Activated naive CD8-positive, alpha-beta T cell treated with anti-CD3 and anti-CD28 coated beads for 36 hours (primary cell): ENCODE results near the gene BCAP31. TPM values are rescaled to one million over a fixed set of nuclear protein-coding genes. Genes with fewer than 3 reads are reported as not detected.
"Not testable (repeated sequence)": the region's sequence is repeated elsewhere in the genome, so short reads cannot be mapped to it uniquely, and the experiment has no call there.

Experiments used
- DNase-seq: peaks from one replicate; pipeline ENCODE4 v3.0.0; 2021
- H3K27ac Mint-ChIP-seq: one replicate; pipeline ENCODE4 v1.8.0; 2022; ENCODE audit warnings: mild to moderate bottlenecking, moderate library complexity, mixed read lengths
- H3K27me3 Mint-ChIP-seq: one replicate; pipeline ENCODE4 v1.8.0; 2022; ENCODE audit warnings: mild to moderate bottlenecking, mixed read lengths
- H3K36me3 Mint-ChIP-seq: one replicate; pipeline ENCODE4 v1.8.0; 2021; ENCODE audit warnings: mild to moderate bottlenecking, mixed read lengths
- H3K4me1 Mint-ChIP-seq: one replicate; pipeline ENCODE4 v1.8.0; 2021; ENCODE audit warnings: mixed read lengths
- H3K4me3 Mint-ChIP-seq: one replicate; pipeline ENCODE4 v1.8.0; 2022; ENCODE audit warnings: mild to moderate bottlenecking, moderate library complexity, mixed read lengths
- H3K9me3 Mint-ChIP-seq: one replicate; pipeline ENCODE4 v1.8.0; 2022; ENCODE audit warnings: mixed read lengths
- total RNA-seq, 2 experiments: library from RNA; stranded (reverse); gene quantifications; one replicate each; pipeline ENCODE4 v1.2.3, GENCODE V29; 2021

BCAP31 gene
- total RNA-seq, 2 experiments from 2014 or later: 103 to 109 TPM

DNA sequence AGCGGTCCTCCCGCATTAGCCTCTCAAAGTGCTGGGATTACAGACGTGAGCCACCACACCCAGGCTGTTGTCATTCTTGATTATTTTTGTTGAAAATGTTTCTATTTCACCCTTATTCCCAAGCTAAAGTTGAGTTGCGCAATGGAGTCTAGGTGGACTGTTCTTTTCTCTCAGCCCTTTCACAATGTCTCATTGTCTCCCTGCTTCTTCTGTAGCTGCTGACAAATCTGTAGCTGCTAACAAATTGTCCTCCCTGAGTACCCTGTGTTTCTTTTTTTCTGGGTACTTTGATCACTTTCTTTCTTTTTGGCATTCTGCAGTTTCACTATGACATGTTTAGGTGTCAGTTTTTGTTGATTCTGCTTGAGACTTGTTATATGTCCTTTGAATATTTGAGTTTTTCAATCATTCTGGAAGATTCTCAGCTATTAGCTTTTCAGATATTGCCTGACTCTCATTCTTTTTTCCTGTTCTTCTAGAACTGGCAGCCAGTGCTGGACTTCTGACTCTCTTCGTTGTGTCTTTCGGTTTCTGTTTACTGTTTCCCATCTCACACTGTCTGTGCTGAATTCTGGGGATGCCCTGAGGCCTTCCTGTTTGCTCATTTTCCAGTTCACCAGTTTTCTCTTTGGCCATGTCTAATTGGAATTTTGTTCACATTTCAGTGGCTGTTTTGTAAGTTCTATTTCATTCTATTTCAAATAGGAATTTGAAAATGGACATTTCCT is 7.1 kb upstream of the BCAP31 start:
- Mint-ChIP-seq H3K4me1 (peaks cover 28% of the 10 kb centered on the region), H3K36me3 (peaks cover 15% of the 10 kb centered on the region), H3K27ac (peak overlapping the region; percentile 42), H3K9me3 (peaks cover 6% of the 10 kb centered on the region), H3K27me3 (no peaks in the 10 kb centered on the region), H3K4me3 (no peak overlapping the region)
- no peak for DNase-seq

DNA sequence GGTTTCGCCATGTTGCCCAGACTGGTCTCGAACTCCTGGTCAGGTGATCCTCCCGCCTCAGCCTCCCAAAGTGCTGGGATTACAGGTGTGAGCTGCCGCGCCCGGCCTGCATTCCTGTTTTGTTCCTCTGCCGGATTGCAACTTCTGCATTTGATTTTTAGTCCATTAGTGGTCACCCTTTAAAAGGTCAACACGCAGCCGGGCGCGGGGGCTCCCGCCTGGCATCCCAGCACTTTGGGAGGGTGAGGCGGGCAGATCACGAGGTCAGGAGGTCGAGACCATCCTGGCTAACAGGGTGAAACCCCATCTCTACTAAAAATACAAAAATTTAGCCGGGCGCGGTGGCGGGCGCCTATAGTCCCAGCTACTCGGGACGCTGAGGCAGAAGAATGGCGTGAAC is 5.9 kb upstream of the BCAP31 start:
- not testable (repeated sequence) for H3K9me3 Mint-ChIP-seq, H3K4me3 Mint-ChIP-seq, H3K27me3 Mint-ChIP-seq, DNase-seq, H3K27ac Mint-ChIP-seq
- H3K4me1 Mint-ChIP-seq: peaks cover 24% of the 10 kb centered on the region
- peaks cover 15% of the 10 kb centered on the region for H3K36me3 Mint-ChIP-seq

DNA sequence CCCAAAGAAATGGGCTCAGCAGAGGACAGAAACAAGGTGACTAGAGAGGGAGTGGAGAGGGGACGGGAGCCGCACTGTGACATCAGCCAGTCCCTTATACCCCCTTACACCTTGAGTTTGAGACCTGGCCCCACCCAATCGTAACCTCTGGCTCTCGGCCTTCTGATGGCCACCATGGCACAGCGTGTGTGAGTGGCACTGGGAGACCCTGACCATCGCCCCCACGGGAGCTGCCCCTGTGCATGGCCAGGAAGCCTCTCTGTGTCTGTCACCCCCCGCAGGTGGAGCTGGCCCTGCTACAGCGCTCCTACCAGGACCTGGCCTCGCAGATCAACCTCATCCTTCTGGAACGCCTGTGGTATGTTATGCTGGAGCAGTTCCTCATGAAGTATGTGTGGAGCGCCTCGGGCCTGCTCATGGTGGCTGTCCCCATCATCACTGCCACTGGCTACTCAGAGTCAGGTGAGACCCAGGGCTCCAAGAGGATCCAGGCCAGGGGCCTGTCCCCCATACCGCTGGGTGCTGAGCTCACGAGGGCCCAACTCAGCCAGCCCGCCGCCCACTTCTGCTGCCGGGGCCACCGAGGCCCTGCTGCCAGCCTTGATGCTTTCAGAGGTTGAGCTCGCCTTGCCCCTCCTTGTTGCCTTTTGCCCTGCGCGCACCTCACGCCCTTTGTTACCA is 4.9 kb upstream of the BCAP31 start:
- Mint-ChIP-seq H3K36me3 (peaks cover 15% of the 10 kb centered on the region), H3K4me3 (no peak overlapping the region), H3K9me3 (peaks cover 6% of the 10 kb centered on the region), H3K27ac (no peak overlapping the region), H3K4me1 (peaks cover 22% of the 10 kb centered on the region), H3K27me3 (no peaks in the 10 kb centered on the region)
- DNase-seq: no peak

DNA sequence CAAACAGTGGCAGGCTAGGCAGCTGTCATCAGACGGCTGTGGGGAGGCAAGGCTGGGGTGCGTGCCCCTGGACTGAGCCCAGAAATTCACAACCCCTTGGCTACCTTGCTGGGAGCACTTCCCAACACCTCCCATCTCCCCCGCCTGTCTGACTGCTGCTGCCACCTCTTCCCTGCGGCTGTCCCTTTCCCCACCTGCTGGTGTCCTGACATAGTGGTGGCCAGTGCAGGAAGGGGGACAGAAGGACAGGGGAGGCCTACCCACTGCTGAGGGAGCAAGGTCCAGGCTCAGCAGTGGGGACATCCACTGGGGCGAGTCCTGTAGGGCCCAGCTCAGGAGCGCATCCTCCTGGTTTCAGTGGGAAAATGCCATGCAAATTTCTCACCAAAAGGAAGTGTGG is 3.9 kb upstream of the BCAP31 start:
- H3K4me1 Mint-ChIP-seq: peaks cover 22% of the 10 kb centered on the region
- peaks cover 14% of the 10 kb centered on the region for H3K36me3 Mint-ChIP-seq
- H3K4me3 Mint-ChIP-seq: no peak overlapping the region
- H3K9me3 Mint-ChIP-seq: peaks cover 6% of the 10 kb centered on the region
- no peak overlapping the region for H3K27ac Mint-ChIP-seq
- DNase-seq: no peak
- no peaks in the 10 kb centered on the region for H3K27me3 Mint-ChIP-seq

DNA sequence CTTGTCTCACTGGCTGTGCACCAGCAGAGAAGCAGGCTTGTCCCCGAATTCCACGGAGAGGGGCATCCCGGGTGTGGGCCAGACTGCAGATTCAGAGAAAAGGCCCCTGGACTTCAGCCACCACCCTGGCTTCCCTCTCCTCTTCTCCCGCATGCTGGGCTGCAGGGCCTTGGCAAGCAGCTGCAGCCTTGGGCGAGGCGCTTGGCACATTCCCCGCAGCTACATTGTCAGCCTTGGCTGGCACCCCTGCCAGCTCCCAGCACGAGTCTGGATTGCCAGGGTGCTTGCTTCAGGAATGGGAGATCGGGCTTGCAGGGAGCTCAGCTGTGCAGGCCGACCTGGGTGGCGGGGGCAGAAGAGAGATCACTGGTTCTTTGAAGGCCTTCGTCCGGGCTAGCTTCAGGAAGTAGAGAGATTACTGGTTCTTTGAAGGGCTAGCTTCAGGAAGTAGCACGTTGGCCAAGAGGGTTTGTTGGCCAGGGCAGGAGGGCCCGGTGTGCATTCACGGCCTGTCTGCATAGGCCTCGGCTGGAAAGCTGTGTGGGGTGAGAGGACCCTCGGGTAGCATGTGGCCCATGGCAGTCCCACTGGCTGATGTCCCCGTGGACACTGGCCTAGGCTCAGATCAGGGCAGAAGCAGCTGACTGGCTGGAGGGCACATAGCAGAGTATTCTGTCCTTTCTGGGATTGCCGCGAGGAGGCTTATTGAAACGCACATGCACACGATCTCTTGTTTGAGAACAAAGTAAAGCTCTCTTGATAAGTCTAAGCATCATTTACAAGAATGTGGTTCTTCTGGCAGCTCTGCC is 3.1 kb upstream of the BCAP31 start:
- Mint-ChIP-seq H3K9me3 (peaks cover 6% of the 10 kb centered on the region), H3K27me3 (no peaks in the 10 kb centered on the region), H3K4me1 (peaks cover 24% of the 10 kb centered on the region), H3K27ac (peak overlapping the region; percentile 76), H3K36me3 (peaks cover 20% of the 10 kb centered on the region), H3K4me3 (peak overlapping the region; percentile 63)
- DNase-seq: no peak

DNA sequence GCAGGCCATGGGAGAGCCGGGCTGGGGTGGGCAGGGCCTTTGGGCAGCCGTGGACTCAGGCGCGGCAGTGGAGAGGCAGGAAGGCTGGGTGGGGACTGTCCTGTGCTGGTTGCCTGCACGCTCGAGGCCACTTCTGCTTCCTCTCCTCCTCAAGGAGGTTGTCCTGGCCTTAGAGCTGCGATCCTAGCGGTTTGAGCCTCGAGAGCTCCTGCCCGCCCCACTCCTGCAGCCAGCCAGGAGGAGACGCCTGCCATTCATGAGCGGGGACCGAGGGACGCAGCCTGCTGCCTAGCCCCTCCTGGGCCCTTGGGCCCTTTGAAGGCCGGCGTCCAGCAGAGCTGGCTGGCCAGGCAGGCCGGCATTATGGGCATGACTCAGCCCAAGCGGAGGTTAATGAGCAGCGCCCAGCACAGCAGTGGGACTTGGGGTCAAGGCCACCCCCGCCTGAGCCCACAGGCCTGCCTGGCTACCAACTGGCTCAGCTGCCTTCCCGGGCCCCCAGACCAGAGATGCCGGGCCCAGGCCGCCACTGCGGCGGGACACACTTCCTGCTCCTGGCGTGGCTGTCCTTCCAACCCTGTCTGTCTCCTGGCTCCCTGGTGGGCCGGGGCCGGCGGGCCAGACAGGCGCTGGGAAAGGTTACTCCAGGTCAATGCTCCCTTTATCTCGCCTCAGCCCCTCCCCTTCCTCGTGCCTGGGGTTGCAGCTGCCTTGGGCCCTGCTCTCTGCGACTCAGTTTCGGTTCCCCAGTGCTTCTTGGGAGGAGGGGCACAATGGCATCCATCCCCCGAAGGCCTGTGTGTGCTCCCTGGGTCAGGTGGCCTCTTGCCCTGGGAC is 2.3 kb upstream of the BCAP31 start:
- no peaks in the 10 kb centered on the region for H3K27me3 Mint-ChIP-seq
- H3K27ac Mint-ChIP-seq: peak overlapping the region; percentile 76
- H3K9me3 Mint-ChIP-seq: peaks cover 2% of the 10 kb centered on the region
- H3K4me3 Mint-ChIP-seq: peak overlapping the region; percentile 63
- H3K36me3 Mint-ChIP-seq: peaks cover 18% of the 10 kb centered on the region
- H3K4me1 Mint-ChIP-seq: peaks cover 24% of the 10 kb centered on the region
- peak; percentile 46 for DNase-seq

DNA sequence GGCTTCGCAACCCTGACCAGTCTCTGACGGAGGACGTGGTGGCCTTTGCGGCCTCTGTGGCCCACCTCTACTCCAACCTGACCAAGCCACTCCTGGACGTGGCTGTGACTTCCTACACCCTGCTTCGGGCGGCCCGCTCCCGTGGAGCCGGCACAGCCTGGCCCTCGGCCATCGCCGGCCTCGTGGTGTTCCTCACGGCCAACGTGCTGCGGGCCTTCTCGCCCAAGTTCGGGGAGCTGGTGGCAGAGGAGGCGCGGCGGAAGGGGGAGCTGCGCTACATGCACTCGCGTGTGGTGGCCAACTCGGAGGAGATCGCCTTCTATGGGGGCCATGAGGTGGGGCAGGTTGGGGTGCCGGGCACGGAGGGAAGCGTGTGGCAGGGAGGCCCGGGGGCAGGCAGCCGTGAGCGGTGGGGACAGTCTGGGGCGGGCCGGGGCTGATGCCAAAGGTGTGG is 1.7 kb upstream of the BCAP31 start:
- peaks cover 14% of the 10 kb centered on the region for H3K36me3 Mint-ChIP-seq
- no peak for DNase-seq
- no peaks in the 10 kb centered on the region for H3K27me3 Mint-ChIP-seq

DNA sequence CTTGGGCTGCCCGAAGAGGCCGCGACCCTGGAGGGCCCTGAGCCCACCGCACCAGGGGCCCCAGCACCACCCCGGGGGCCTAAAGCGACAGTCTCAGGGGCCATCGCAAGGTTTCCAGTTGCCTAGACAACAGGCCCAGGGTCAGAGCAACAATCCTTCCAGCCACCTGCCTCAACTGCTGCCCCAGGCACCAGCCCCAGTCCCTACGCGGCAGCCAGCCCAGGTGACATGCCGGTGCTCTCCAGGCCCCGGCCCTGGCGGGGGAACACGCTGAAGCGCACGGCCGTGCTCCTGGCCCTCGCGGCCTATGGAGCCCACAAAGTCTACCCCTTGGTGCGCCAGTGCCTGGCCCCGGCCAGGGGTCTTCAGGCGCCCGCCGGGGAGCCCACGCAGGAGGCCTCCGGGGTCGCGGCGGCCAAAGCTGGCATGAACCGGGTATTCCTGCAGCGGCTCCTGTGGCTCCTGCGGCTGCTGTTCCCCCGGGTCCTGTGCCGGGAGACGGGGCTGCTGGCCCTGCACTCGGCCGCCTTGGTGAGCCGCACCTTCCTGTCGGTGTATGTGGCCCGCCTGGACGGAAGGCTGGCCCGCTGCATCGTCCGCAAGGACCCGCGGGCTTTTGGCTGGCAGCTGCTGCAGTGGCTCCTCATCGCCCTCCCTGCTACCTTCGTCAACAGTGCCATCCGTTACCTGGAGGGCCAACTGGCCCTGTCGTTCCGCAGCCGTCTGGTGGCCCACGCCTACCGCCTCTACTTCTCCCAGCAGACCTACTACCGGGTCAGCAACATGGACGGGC is 1.0 kb upstream of the BCAP31 start:
- H3K27ac Mint-ChIP-seq: no peak overlapping the region
- DNase-seq: peak; percentile 33
- peaks cover 21% of the 10 kb centered on the region for H3K4me1 Mint-ChIP-seq
- peak overlapping the region; percentile 61 for H3K4me3 Mint-ChIP-seq
- no peaks in the 10 kb centered on the region for H3K27me3 Mint-ChIP-seq
- H3K36me3 Mint-ChIP-seq: peaks cover 16% of the 10 kb centered on the region
- H3K9me3 Mint-ChIP-seq: no peaks in the 10 kb centered on the region

More for the DNA sequence above, 1.7 kb upstream of the BCAP31 start:
- Mint-ChIP-seq H3K9me3 (no peaks in the 10 kb centered on the region), H3K27ac (no peak overlapping the region), H3K4me1 (peaks cover 19% of the 10 kb centered on the region), H3K4me3 (peak overlapping the region; percentile 22)

DNA sequence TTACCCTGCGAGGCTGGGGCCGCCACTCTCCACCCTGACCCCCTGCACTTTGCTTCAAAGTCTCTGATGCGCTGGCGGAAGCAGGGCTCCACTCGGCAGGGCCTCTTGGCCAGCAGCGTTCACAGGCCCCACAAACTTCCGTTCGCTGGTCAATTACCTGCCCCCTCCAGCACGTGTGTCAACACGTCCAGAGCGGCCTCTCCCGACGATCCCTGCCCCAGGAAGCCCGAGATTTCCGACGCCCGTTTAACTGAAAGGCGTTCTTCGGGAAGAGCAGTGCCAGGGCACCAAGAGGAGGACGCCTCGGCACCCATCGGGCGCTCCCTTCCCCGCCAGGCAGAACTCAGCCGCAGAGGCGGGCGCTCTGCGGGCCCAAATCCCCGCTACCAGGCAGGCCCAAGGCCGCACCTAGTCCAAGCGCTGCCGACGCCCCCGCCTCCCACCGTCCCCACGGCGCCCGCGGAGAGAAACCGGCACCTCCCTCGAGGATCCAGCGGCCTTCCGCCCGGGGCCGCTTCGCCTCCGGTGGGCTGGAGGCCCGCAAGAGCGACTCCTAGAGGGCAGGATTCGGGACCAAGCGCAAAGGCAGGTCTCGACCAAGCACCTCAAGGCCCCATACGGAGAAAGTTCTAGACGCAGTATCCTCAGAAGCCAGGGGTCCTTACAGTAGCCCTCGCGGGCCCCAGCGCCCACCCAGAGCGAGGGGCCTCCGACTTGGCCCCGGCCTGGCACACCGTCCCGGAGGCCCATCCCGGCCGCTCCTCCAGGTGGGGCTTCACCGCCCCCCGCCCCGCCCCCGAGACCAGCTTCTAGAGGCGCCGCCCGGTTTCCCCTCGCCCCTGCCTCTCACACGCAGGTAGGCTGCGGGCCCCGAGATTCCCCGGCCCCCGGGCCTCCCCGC is 586 bp downstream of the BCAP31 start:
- Mint-ChIP-seq H3K27me3 (no peaks in the 10 kb centered on the region), H3K9me3 (no peaks in the 10 kb centered on the region), H3K27ac (peak overlapping the region; percentile 83), H3K4me3 (peak overlapping the region; percentile 87), H3K36me3 (peaks cover 22% of the 10 kb centered on the region), H3K4me1 (peaks cover 27% of the 10 kb centered on the region)
- peak; percentile 61 for DNase-seq

DNA sequence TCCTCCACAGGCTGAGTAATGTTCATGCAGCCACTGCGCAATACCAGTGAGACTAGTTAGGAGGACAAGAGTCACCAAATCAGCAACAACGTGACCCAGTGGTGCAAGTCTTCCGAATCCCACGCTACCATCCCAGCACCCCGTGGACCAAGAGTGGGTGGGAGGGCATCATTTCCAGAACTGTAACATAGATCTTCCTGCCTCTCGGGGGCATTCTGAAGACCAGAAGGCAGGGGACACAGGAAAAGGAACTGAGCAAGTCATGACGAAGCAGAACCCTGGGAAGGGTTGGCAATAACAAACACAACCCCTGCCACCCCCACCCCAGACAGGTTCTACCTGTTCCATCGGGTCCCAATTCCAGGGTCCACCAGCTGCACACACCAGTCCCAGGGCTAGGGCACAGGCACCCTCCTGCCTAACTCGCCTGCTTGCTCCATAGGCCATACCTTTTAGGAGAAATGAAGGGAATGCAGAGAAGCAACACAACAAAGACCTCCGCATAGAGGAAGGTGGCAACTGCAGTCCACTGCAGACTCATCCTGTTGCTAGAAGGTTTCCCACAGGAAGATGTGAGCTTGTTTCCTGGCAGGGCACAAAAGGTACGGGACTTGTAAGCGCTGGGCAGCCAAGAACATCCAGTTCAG is 1.4 kb downstream of the BCAP31 start:
- H3K4me3 Mint-ChIP-seq: peak overlapping the region; percentile 87
- H3K36me3 Mint-ChIP-seq: peaks cover 22% of the 10 kb centered on the region
- peaks cover 27% of the 10 kb centered on the region for H3K4me1 Mint-ChIP-seq
- no peaks in the 10 kb centered on the region for H3K9me3 Mint-ChIP-seq
- peak overlapping the region; percentile 83 for H3K27ac Mint-ChIP-seq
- H3K27me3 Mint-ChIP-seq: no peaks in the 10 kb centered on the region
- no peak for DNase-seq

DNA sequence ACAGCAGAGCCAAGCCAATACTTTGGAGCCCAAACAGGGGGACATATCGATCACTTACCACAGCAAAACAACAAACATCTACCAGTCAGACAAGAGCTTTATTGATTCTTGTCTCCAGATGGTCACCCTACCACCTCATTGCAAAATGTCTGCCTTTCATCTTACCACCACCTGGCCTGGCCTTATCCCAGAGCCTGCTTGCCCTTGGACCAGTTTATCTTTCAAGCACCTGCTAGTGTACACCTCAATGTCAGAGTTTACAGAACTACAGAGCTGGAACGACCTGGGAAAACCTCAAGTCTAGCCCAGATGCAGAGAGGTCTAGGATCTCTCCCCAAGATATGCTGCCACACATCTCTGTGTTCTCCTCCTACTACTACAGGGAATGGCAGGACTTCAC is 4.5 kb downstream of the BCAP31 start:
- Mint-ChIP-seq H3K27me3 (no peaks in the 10 kb centered on the region), H3K4me3 (no peak overlapping the region), H3K36me3 (peaks cover 24% of the 10 kb centered on the region), H3K27ac (no peak overlapping the region), H3K9me3 (no peaks in the 10 kb centered on the region), H3K4me1 (peaks cover 18% of the 10 kb centered on the region)
- DNase-seq: no peak

DNA sequence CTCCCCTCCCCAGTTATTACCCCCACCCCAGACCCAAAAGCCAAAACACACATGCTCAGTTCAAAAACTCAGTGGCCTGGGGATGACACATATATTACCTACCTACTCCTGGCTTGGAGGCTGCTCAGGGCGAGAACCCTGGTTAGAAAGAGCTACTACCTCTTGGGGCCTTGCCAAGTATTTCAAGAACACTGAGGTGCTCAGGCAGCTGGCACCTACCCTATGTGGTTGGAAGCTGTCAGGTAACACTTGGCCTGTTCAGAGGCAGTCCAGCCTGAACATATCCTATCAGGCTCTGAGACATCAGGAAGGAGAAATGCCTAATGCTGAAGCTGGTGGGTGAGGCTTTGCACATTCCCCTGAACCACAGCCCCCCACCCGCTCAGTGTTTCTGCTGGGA is 4.9 kb downstream of the BCAP31 start:
- Mint-ChIP-seq H3K36me3 (peaks cover 24% of the 10 kb centered on the region), H3K27me3 (no peaks in the 10 kb centered on the region), H3K9me3 (no peaks in the 10 kb centered on the region), H3K4me1 (peaks cover 18% of the 10 kb centered on the region), H3K4me3 (no peak overlapping the region), H3K27ac (no peak overlapping the region)
- DNase-seq: no peak

DNA sequence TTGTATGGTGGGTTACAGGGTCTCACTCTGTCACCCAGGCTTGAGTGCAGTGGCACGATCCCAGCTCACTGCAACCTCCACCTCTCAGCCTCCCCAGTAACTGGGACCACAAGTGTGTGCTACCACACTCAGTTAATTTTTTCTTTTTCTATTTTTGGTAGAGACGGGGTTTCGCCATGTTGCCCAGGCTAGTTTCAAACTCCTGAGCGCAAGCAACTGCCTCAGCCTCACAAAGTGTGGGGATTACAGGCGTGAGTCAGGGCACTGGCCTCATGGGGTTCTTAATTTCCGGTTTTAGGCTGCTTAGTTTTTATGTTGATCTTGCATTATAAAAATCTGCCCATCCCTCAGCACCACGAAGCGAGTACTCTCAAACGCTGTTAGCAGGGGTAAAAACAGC is 6.7 kb downstream of the BCAP31 start:
- Mint-ChIP-seq H3K4me3 (no peak overlapping the region), H3K27ac (no peak overlapping the region), H3K36me3 (peaks cover 20% of the 10 kb centered on the region), H3K4me1 (peaks cover 16% of the 10 kb centered on the region), H3K27me3 (no peaks in the 10 kb centered on the region), H3K9me3 (no peaks in the 10 kb centered on the region)
- DNase-seq: no peak
